Naive B cell (primary cell): ENCODE results near the gene HSPB1. TPM values are rescaled to one million over a fixed set of nuclear protein-coding genes. Genes with fewer than 3 reads are reported as not detected.

Experiments
- ATAC-seq, 2 donors: fragments of 150-1000 bp; cut with Tn5 transposase; 2 replicates each; pipeline ENCODE4 v1.10.0; 2021; ENCODE audit warnings: low read depth in 2 of 2, mild to moderate bottlenecking in 2 of 2, moderate library complexity in 2 of 2
- DNase-seq: peaks from one replicate; pipeline ENCODE4 v3.0.0; 2022
- H3K27ac Mint-ChIP-seq, 6 donors: one replicate each; pipeline ENCODE4 v1.8.0; 2020 to 2022; ENCODE audit warnings: mild to moderate bottlenecking in 6 of 6, mixed read lengths in 6 of 6, moderate library complexity in 5 of 6, inconsistent platforms in 2 of 6
- H3K27me3 Mint-ChIP-seq, 3 donors: one replicate each; pipeline ENCODE4 v1.8.0; 2021 to 2022; ENCODE audit warnings: mixed read lengths in 3 of 3, mild to moderate bottlenecking in 1 of 3
- H3K36me3 Mint-ChIP-seq, 2 donors: one replicate each; pipeline ENCODE4 v1.8.0; 2020 to 2022; ENCODE audit warnings: mixed read lengths in 2 of 2, inconsistent platforms in 1 of 2, mild to moderate bottlenecking in 1 of 2
- H3K4me1 Mint-ChIP-seq, 3 donors: one replicate each; pipeline ENCODE4 v1.8.0; 2020 to 2022; ENCODE audit warnings: mixed read lengths in 3 of 3, inconsistent platforms in 1 of 3, mild to moderate bottlenecking in 1 of 3, moderate library complexity in 1 of 3
- H3K4me3 Mint-ChIP-seq, 8 donors: one replicate each; pipeline ENCODE4 v1.8.0; 2020 to 2022; ENCODE audit warnings: mild to moderate bottlenecking in 8 of 8, mixed read lengths in 8 of 8, moderate library complexity in 8 of 8, inconsistent platforms in 2 of 8
- H3K9me3 Mint-ChIP-seq, 7 donors: one replicate each; pipeline ENCODE4 v1.8.0; 2020 to 2022; ENCODE audit warnings: mixed read lengths in 7 of 7, mild to moderate bottlenecking in 5 of 7, inconsistent platforms in 2 of 7, moderate library complexity in 1 of 7
- polyA plus RNA-seq, 6 donors: library from polyadenylated mRNA; unstranded; fragments of 300-500 nt; fragmentation: Illumina TruSeq; gene quantifications; one replicate each; pipeline ENCODE4 v1.2.3, GENCODE V29; 2021; ENCODE audit warnings: low read depth in 6 of 6

Gene HSPB1
- polyA plus RNA-seq, 6 donors from 2014 or later = 24.3 to 55.2 (median 45.3) TPM

- H3K9me3 Mint-ChIP-seq = no peaks in the 10 kb centered on the region
- no peaks in the 10 kb centered on the region for H3K27me3 Mint-ChIP-seq
- peaks cover 27 to 46% (median 40%) of the 10 kb centered on the region in 3 donors for H3K4me1 Mint-ChIP-seq
- H3K4me3 Mint-ChIP-seq = no peak overlapping the region
- DNase-seq (no peak), ATAC-seq (no peak)
- H3K36me3 Mint-ChIP-seq = peaks cover 19 to 24% of the 10 kb centered on the region in 2 donors
- peak overlapping the region in 2 of 6 donors; percentile 7 to 37 for H3K27ac Mint-ChIP-seq
These were observed 46.9 kb downstream of the HSPB1 start for GRCh38 chr7:76349313-76349885.

GRCh38 chr7:76351372-76351771 lies 48.9 kb downstream of the HSPB1 start:
- no peak for ATAC-seq
- H3K27ac Mint-ChIP-seq = peak overlapping the region in 5 of 6 donors; percentile 12 to 74 (median 58)
- H3K27me3 Mint-ChIP-seq = no peaks in the 10 kb centered on the region
- H3K4me1 Mint-ChIP-seq = peaks cover 39 to 55% (median 42%) of the 10 kb centered on the region in 3 donors
- peaks cover 13 to 17% of the 10 kb centered on the region in 2 donors for H3K36me3 Mint-ChIP-seq
- peak overlapping the region in 1 of 8 donors; percentile 31 for H3K4me3 Mint-ChIP-seq
- no peak for DNase-seq
- H3K9me3 Mint-ChIP-seq = no peaks in the 10 kb centered on the region

GRCh38 chr7:76352193-76352592 lies 49.7 kb downstream of the HSPB1 start:
- Mint-ChIP-seq H3K4me3 (no peak overlapping the region), H3K9me3 (no peaks in the 10 kb centered on the region), H3K36me3 (peaks cover 6 to 10% of the 10 kb centered on the region in 2 donors), H3K27ac (no peak overlapping the region), H3K27me3 (no peaks in the 10 kb centered on the region), H3K4me1 (peaks cover 37 to 57% (median 37%) of the 10 kb centered on the region in 3 donors)
- no peak for ATAC-seq
- no peak for DNase-seq

GRCh38 chr7:76353744-76354143 lies 51.3 kb downstream of the HSPB1 start:
- DNase-seq (no peak), ATAC-seq (no peak)
- Mint-ChIP-seq H3K9me3 (no peaks in the 10 kb centered on the region), H3K27me3 (no peaks in the 10 kb centered on the region), H3K4me3 (peak overlapping the region in 1 of 8 donors; percentile 18), H3K27ac (no peak overlapping the region), H3K36me3 (peaks cover 6 to 10% of the 10 kb centered on the region in 2 donors), H3K4me1 (peaks cover 42 to 63% (median 44%) of the 10 kb centered on the region in 3 donors)

Other genes with a start within 250 kb of the HSPB1 start
- not detected for gene SRRM3, start 100.8 kb upstream of the HSPB1 start, polyA plus RNA-seq
- 1 to 10 TPM in 5 of 6 donors, under 1 TPM in 1; 0.40 to 2.8 (median 2.2) TPM for gene YWHAG, start 56.3 kb downstream of the HSPB1 start, polyA plus RNA-seq
- gene SSC4D, start 107.0 kb downstream of the HSPB1 start, polyA plus RNA-seq = not detected
- 1 to 10 TPM in 5 of 6 donors, under 1 TPM in 1; 0.29 to 4.6 (median 4.0) TPM for gene ZP3, start 122.3 kb downstream of the HSPB1 start, polyA plus RNA-seq
- 10 to 100 TPM; 10.2 to 25.2 (median 13.5) TPM for gene DTX2, start 159.0 kb downstream of the HSPB1 start, polyA plus RNA-seq
- under 1 TPM in 3 of 6 donors, not detected in 3; 0.13 to 0.74 (median 0.21) TPM for gene UPK3B, start 207.9 kb downstream of the HSPB1 start, polyA plus RNA-seq
- gene SPDYE16, start 240.6 kb downstream of the HSPB1 start, polyA plus RNA-seq = under 1 TPM in 3 of 6 donors, not detected in 3; 0.08 to 0.15 (median 0.09) TPM